ENCODE data around the gene PTPN6.

PTPN6 gene

DNA sequence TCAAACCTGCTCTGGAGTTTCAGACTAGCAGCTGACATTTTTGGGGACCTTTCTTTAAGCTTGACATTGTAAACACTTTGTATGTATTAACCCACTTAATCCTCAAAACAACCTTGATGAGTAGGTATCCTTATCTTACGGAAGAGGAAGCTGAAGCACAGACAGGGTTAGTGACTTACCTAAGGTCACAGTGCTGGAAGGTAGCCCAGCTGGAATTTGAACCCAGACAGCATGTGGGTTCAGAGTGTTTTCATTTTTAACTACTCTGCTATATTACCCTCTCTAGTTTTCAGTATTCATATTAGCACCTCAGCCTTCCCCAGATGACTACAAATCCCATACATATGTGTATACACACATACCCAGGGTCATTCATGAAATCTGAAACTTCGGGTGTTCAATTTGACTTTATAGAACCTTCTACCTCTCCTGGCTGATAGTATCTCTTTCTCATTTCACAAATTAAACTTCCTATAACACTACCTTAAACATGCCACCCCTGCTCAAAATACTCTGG is 53.2 kb downstream of the PTPN6 start:
- TF ChIP-seq, protein P1, sequence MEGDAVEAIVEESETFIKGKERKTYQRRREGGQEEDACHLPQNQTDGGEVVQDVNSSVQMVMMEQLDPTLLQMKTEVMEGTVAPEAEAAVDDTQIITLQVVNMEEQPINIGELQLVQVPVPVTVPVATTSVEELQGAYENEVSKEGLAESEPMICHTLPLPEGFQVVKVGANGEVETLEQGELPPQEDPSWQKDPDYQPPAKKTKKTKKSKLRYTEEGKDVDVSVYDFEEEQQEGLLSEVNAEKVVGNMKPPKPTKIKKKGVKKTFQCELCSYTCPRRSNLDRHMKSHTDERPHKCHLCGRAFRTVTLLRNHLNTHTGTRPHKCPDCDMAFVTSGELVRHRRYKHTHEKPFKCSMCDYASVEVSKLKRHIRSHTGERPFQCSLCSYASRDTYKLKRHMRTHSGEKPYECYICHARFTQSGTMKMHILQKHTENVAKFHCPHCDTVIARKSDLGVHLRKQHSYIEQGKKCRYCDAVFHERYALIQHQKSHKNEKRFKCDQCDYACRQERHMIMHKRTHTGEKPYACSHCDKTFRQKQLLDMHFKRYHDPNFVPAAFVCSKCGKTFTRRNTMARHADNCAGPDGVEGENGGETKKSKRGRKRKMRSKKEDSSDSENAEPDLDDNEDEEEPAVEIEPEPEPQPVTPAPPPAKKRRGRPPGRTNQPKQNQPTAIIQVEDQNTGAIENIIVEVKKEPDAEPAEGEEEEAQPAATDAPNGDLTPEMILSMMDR (conservative IDR thresholded peaks at IDR 0.05; ENCODE audit: low read depth, low read length) = no peak
- DNase-seq (ENCODE audit: low read depth) = no peak
- H3K4me3 ChIP-seq (ENCODE audit: low read depth, low read length) = no peak overlapping the region

DNA sequence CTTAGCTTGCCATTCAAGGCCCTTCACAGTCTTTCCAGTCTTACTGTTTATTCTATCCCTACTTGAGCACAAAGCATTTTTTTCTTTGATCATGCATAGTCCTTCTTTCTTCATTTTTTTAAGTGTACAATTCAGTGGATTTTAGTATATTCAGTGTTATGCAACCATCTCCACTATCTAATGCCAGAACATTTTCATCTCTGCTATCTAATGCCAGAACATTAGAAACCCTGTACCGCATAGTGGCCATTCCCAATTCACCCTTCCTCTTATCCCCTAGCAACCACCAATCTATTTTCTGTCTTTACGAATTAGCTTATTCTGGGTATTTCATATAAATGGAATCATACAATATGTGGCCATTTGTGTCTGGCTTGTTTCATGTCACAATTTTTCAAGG is 53.7 kb downstream of the PTPN6 start:
- TF ChIP-seq, protein P1 (conservative IDR thresholded peaks at IDR 0.05; ENCODE audit: low read depth, low read length) = no peak
- H3K4me3 ChIP-seq (ENCODE audit: low read depth, low read length) = no peak overlapping the region
- no peak for DNase-seq (ENCODE audit: low read depth)

DNA sequence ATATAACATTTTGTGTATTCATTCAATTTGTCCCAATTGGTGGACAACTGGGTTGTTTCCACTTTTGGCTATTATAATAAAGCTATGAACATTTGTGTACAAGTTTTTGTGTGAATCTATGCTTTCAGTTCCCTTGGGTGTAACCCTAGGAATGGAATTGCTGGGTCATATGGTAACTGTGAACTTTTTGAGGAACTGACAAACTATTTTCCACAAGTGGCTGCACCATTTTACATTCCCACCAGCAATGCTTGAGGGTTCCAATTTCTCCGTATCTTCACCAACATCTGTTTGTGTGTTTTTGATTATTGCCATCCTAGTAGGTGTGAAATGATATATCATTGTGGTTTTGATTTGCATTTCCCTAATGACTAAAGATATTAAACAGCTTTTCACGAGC is 54.2 kb downstream of the PTPN6 start:
- no peak overlapping the region for H3K4me3 ChIP-seq (ENCODE audit: low read depth, low read length)
- TF ChIP-seq, protein P1 (conservative IDR thresholded peaks at IDR 0.05; ENCODE audit: low read depth, low read length) = no peak
- no peak for DNase-seq (ENCODE audit: low read depth)

DNA sequence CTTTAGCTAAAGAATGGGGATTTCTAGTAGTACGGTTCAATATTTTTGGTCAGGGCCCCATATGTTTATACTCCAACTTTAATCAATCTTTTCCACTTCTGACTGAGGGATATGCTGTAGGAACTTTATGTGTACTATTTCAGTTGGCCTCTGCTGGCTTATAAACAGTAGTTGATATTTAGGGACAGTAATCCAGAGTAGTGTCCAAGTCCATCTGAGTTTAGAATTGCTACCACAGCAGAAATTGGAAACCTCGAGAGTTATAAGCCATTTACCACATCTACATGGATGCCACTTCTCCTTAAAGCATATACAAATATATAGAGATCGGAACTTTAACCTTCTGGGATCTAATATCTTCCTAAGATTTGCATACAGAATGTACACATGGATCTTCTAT is 55.5 kb downstream of the PTPN6 start:
- no peak overlapping the region for H3K4me3 ChIP-seq (ENCODE audit: low read depth, low read length)
- TF ChIP-seq, protein P1 (conservative IDR thresholded peaks at IDR 0.05; ENCODE audit: low read depth, low read length) = no peak
- no peak for DNase-seq (ENCODE audit: low read depth)

DNA sequence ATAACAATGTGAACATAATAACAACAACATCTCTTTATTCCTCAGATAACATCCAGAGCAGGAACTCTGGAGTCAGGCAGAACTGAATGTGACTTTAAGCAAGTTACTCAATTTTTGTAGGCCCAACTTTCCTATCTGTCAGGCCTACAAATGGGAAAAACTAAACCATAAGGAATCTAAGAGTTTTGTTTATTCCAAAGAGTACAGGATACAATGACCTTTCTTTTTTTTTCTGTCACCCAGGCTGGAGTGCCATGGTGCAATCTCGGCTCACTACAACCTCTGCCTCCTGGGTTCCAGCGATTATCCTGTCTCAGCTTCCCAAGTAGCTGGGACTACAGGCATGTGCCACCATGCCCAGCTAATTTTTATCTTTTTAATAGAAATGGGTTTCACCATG is 57.7 kb downstream of the PTPN6 start:
- DNase-seq (ENCODE audit: low read depth) = no peak
- no peak overlapping the region for H3K4me3 ChIP-seq (ENCODE audit: low read depth, low read length)
- TF ChIP-seq, protein P1 (conservative IDR thresholded peaks at IDR 0.05; ENCODE audit: low read depth, low read length) = no peak

DNA sequence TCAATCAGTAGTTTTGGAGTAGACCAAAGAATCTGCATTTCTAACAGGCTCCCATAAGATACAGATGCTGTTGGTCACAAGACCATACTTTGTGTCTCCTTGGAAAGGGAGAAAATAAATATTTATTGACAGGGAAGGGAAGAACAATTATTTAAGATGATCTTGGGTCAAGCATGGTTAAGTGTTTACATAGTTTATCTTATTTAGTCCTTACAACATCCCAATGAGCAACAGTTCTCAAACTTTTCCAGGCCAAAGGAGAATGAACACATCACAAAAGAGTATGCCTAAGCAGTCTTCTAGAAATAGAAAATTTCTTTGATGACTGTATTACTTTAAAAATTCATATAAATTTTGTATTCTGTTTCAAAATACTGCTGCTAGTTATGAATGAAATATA is 58.4 kb downstream of the PTPN6 start:
- H3K4me3 ChIP-seq (ENCODE audit: low read depth, low read length) = no peak overlapping the region
- DNase-seq (ENCODE audit: low read depth) = no peak
- TF ChIP-seq, protein P1 (conservative IDR thresholded peaks at IDR 0.05; ENCODE audit: low read depth, low read length) = no peak

Measured in choroid plexus epithelial cell (primary cell).